Erythroblast (primary cell): Measurements from ENCODE around the gene GARS1.

Source experiments
- GATA1 ChIP-seq: IDR thresholded peaks from 2 replicates; pipeline ENCODE4 v1.6.1; 2011; ENCODE audit warnings: low read depth, mild to moderate bottlenecking, control low read depth, low read length, moderate library complexity
- POLR2A ChIP-seq: IDR thresholded peaks from 2 replicates; pipeline ENCODE4 v1.6.1; 2011; ENCODE audit warnings: mild to moderate bottlenecking, low read length

DNA sequence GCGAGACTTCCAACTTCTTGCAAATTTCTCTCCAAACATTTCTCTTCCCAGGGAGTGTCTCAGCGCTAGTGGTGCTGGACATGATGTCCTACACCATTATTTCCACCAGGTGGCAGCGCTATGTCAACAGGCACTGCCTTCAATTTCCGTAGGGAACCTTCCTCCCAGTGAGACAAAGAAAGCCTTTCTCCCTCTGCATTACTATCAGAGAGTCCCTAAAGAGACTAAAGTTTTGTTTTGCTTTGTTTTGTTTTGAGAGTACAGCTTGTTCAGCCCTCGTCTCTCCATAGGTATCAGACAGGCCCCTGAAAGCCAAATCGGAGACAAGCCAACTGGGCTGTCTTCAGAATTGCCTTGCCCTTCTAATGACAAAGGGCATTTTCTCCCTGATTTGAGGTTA, 45.8 kb upstream of the GARS1 start:
- TF ChIP-seq POLR2A, result no peak
- no peak for TF ChIP-seq GATA1
